Parathyroid adenoma (tissue), 2 donors: ENCODE measurements around the gene IFITM1.

Source experiments
- H2AFZ ChIP-seq: fragments of 300-600 bp; sonication (generic); one replicate; pipeline ENCODE4 v1.7.0; 2017; ENCODE audit warnings: antibody characterized with exemption, mild to moderate bottlenecking
- H3K27ac ChIP-seq: fragments of 300-600 bp; sonication (generic); one replicate; pipeline ENCODE4 v1.7.0; 2017
- H3K27me3 ChIP-seq: fragments of 300-600 bp; sonication (generic); one replicate; pipeline ENCODE4 v1.7.0; 2017; ENCODE audit warnings: low read length; ENCODE audit not compliant: control insufficient read depth, insufficient read depth
- H3K36me3 ChIP-seq: fragments of 300-600 bp; sonication (generic); one replicate; pipeline ENCODE4 v1.7.0; 2017; ENCODE audit warnings: low read length; ENCODE audit not compliant: control insufficient read depth, insufficient read depth
- H3K4me1 ChIP-seq: fragments of 300-600 bp; sonication (generic); one replicate; pipeline ENCODE4 v1.7.0; 2017; ENCODE audit warnings: control low read depth
- H3K4me2 ChIP-seq: fragments of 300-600 bp; sonication (generic); one replicate; pipeline ENCODE4 v1.7.0; 2017; ENCODE audit warnings: low read length
- H3K4me3 ChIP-seq: fragments of 300-600 bp; sonication (generic); one replicate; pipeline ENCODE4 v1.7.0; 2017; ENCODE audit warnings: low read depth, low read length
- H3K79me2 ChIP-seq: fragments of 300-600 bp; sonication (generic); one replicate; pipeline ENCODE4 v1.7.0; 2017; ENCODE audit warnings: control low read depth
- H3K9ac ChIP-seq: fragments of 300-600 bp; sonication (generic); one replicate; pipeline ENCODE4 v1.7.0; 2017; ENCODE audit warnings: mild to moderate bottlenecking
- H3K9me3 ChIP-seq: fragments of 300-600 bp; sonication (generic); one replicate; pipeline ENCODE4 v1.7.0; 2017; ENCODE audit warnings: low read length; ENCODE audit not compliant: control insufficient read depth
- CTCF ChIP-seq: fragments of 300-600 bp; sonication (generic); IDR thresholded peaks from one replicate; pipeline ENCODE4 v1.7.0; 2017; ENCODE audit warnings: antibody characterized with exemption, mild to moderate bottlenecking
- donor health status: primary hyperparathyroidism.

IFITM1 gene

GRCh38 chr11:334264-334994 is 20.6 kb downstream of the IFITM1 start:
- no peak overlapping the region for H3K9ac ChIP-seq
- no peaks in the 10 kb centered on the region for H3K36me3 ChIP-seq
- H3K9me3 ChIP-seq, result no peaks in the 10 kb centered on the region
- H3K79me2 ChIP-seq, result no peaks in the 10 kb centered on the region
- H3K27me3 ChIP-seq, result no peaks in the 10 kb centered on the region
- H3K4me2 ChIP-seq, result no peak overlapping the region
- no peak overlapping the region for H3K4me3 ChIP-seq
- no peaks in the 10 kb centered on the region for H3K4me1 ChIP-seq
- TF ChIP-seq CTCF, result no peak
- H3K27ac ChIP-seq, result peak overlapping the region; percentile 15
- H2AFZ ChIP-seq, result no peak overlapping the region

GRCh38 chr11:335779-336658 is 22.2 kb downstream of the IFITM1 start:
- H3K9me3 ChIP-seq, result no peaks in the 10 kb centered on the region
- H3K27ac ChIP-seq, result peak overlapping the region; percentile 55
- H3K4me3 ChIP-seq, result no peak overlapping the region
- no peak for TF ChIP-seq CTCF
- no peak overlapping the region for H3K9ac ChIP-seq
- H3K4me1 ChIP-seq, result no peaks in the 10 kb centered on the region
- no peaks in the 10 kb centered on the region for H3K27me3 ChIP-seq
- H3K4me2 ChIP-seq, result no peak overlapping the region
- H3K79me2 ChIP-seq, result no peaks in the 10 kb centered on the region
- peak overlapping the region; percentile 28 for H2AFZ ChIP-seq
- H3K36me3 ChIP-seq, result no peaks in the 10 kb centered on the region

GRCh38 chr11:336659-337198 is 22.9 kb downstream of the IFITM1 start:
- no peak overlapping the region for H3K9ac ChIP-seq
- H3K4me3 ChIP-seq, result no peak overlapping the region
- H3K4me1 ChIP-seq, result no peaks in the 10 kb centered on the region
- no peaks in the 10 kb centered on the region for H3K79me2 ChIP-seq
- H2AFZ ChIP-seq, result no peak overlapping the region
- no peaks in the 10 kb centered on the region for H3K9me3 ChIP-seq
- H3K27ac ChIP-seq, result peak overlapping the region; percentile 55
- no peak overlapping the region for H3K4me2 ChIP-seq
- no peaks in the 10 kb centered on the region for H3K36me3 ChIP-seq
- no peaks in the 10 kb centered on the region for H3K27me3 ChIP-seq
- TF ChIP-seq CTCF, result no peak

- no peak overlapping the region for H3K4me2 ChIP-seq
- H3K9me3 ChIP-seq, result no peaks in the 10 kb centered on the region
- H3K4me1 ChIP-seq, result no peaks in the 10 kb centered on the region
- H3K4me3 ChIP-seq, result no peak overlapping the region
- H3K9ac ChIP-seq, result no peak overlapping the region
- H3K27ac ChIP-seq, result no peak overlapping the region
- no peaks in the 10 kb centered on the region for H3K79me2 ChIP-seq
- H2AFZ ChIP-seq, result no peak overlapping the region
- TF ChIP-seq CTCF, result no peak
- no peaks in the 10 kb centered on the region for H3K36me3 ChIP-seq
- H3K27me3 ChIP-seq, result no peaks in the 10 kb centered on the region
Observed at GRCh38 chr11:337711-338110, 23.9 kb downstream of the IFITM1 start.
